Fibroblast of villous mesenchyme (primary cell): ENCODE measurements around the gene FSD2. TPM values are rescaled to one million over a fixed set of nuclear protein-coding genes. Genes with fewer than 3 reads are reported as not detected.

Experiments
- DNase-seq: peaks from one replicate; pipeline ENCODE4 v3.0.0-alpha.2; 2010; ENCODE audit warnings: low read depth
- H3K4me3 ChIP-seq: 2 replicates; pipeline ENCODE4 v1.5.1; 2011; ENCODE audit warnings: low read depth, mild to moderate bottlenecking, low read length
- total RNA-seq: library from RNA; depleted of rRNA; stranded (reverse); fragments of >200 nt; gene quantifications from 2 replicates; pipeline ENCODE4 v1.2.3, GENCODE V29; 2012
- TF ChIP-seq, protein P1 (sequence below): IDR thresholded peaks from 2 replicates; pipeline ENCODE4 v1.5.1; 2012; ENCODE audit warnings: low read depth, mild to moderate bottlenecking, low read length; ENCODE audit not compliant: insufficient read depth

FSD2 gene
- total RNA-seq, 1 donor, result not detected

DNA sequence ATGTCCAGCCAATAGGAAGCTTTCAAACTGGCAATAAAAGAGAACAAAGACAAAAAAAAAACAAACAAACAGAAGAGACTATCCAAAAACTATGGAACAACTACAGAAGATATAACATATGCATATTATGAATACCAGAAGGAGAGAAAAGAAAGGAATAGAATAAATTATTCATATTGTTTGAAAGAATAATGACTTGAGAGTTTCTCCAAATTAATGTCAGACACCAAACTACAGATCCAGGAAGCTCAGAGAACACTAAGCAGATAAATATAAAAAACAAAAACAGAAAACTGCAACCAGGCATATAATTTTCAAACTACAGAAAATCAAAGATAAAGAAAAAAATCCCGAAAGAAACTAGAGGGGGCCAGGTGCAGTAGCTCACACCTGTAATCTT lies 62.1 kb downstream of the FSD2 start:
- TF ChIP-seq, protein P1, sequence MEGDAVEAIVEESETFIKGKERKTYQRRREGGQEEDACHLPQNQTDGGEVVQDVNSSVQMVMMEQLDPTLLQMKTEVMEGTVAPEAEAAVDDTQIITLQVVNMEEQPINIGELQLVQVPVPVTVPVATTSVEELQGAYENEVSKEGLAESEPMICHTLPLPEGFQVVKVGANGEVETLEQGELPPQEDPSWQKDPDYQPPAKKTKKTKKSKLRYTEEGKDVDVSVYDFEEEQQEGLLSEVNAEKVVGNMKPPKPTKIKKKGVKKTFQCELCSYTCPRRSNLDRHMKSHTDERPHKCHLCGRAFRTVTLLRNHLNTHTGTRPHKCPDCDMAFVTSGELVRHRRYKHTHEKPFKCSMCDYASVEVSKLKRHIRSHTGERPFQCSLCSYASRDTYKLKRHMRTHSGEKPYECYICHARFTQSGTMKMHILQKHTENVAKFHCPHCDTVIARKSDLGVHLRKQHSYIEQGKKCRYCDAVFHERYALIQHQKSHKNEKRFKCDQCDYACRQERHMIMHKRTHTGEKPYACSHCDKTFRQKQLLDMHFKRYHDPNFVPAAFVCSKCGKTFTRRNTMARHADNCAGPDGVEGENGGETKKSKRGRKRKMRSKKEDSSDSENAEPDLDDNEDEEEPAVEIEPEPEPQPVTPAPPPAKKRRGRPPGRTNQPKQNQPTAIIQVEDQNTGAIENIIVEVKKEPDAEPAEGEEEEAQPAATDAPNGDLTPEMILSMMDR, result no peak
- H3K4me3 ChIP-seq, result no peak overlapping the region
- no peak for DNase-seq

DNA sequence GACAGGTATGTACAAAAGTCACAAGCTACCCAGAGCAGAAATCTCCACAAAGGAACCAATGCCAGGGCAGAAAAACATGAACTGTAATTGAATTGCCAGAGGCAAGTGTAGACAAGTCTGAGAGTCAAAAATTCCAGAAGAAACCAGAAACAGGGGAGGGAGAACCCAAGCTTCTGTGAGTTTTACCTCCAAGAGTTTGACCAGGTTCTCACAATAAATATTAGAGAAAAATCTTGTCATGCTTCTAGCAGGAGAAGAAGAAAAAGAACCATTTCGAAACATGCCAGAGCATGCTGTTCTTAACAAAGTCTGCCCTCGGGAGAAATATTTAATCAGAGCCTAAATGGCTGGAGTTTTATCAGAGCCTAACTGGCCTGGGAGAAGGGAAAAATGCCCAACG lies 63.7 kb downstream of the FSD2 start:
- TF ChIP-seq, protein P1, result no peak
- DNase-seq, result no peak
- H3K4me3 ChIP-seq, result no peak overlapping the region

DNA sequence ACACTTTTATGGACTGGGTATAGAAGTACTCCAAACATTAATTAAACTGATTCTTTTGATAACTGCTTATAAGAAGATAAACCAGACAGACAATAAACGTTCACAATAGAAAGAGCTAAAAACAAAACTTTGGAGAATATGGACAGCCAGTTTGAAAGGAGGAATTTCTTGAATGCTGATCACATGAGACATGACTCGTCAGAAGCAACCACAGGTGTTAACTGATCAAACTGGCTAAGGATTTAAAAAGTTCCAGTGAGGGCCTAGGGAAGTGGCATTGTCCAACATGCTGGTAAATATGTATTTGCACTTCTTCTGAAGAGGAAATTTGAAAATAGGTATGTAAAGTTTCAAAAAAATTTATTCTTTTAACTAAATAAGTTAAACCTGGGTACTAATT lies 66.8 kb downstream of the FSD2 start:
- TF ChIP-seq, protein P1, result no peak
- no peak overlapping the region for H3K4me3 ChIP-seq
- DNase-seq, result no peak

DNA sequence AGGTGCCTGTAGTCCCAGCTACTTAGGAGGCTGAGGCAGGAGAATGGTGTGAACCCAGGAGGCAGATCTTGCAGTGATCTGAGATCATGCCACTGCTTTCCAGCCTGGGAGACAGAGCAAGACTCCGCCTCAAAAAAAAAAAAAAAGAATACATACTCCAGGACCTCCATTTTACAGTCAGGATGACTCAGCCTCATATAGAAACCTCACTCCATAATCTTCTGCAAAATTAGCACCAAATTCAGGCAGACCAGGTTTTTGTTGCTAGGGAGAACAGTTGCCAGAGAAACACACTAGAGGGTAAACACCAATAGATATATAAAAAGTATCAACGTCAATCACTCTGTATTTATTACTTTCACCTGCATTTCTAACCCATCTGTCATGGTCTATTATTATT lies 67.9 kb downstream of the FSD2 start:
- TF ChIP-seq, protein P1, result no peak
- DNase-seq, result peak; percentile 9
- H3K4me3 ChIP-seq, result no peak overlapping the region

DNA sequence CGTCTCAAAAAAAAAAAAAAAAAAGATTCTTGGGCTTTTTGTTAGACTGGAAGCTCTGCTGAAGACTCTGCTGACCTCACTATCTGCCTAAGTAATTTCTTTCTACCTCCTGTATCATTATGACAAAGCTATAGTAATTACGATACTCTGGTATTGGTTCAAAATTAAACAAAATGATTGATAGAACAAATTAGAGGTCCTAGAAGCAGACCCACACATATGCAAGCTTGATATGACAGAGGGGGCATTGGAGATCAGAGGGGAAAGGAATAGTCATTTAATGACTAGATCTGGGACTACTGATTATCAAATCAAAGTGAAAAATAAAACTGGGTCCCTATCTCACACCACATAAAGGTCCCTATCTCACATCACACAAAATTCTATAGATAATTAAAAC lies 74.3 kb downstream of the FSD2 start:
- TF ChIP-seq, protein P1, result no peak
- H3K4me3 ChIP-seq, result no peak overlapping the region
- no peak for DNase-seq

DNA sequence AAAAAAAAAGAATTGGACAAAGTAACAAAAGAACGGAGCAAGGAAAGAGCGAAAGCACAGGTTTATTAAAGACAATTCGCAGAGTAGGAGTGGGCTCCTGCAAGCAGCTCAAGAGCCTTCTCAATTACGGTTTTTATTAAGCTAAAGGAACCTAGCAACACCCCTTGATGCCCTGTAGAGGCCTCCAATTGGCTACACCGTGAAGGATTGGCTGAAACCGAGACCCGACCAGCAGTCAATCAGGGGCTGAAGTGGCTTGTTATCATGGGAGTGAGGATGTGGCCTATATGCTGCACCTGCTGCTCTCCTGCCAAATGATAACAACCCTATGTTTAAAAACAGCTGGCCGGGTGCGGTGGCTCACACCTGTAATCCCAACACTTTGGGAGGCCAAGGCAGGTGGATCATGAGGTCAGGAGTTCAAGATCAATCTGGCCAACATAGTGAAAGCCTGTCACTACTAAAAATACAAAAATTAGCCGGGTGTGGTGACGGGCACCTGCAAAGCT lies 75.8 kb downstream of the FSD2 start:
- TF ChIP-seq, protein P1, result no peak
- no peak overlapping the region for H3K4me3 ChIP-seq
- DNase-seq, result no peak

DNA sequence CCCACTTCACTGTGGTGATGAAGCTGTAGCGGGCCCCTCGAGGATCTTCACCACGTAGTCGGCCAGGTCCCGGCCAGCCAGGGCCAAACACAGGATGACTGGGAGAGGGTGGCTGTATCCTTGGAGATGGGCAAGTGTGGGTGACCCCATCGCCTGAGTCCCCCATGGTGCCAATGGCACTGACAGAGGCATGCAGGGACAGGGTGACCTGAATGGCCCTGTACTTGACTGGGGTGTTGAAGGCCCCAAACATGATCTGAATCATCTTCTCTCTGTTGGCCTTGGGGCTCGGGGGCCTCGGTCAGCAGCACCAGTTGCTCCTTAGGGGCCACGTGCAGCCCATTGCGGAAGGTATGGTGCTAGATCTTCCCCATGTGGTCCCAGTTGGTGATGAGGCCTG lies 79.1 kb downstream of the FSD2 start:
- TF ChIP-seq, protein P1, result no peak
- no peak overlapping the region for H3K4me3 ChIP-seq
- DNase-seq, result no peak
